IMR-90 (cell line): Measurements from ENCODE around the gene FOXP1. TPM values are rescaled to one million over a fixed set of nuclear protein-coding genes. Genes with fewer than 3 reads are reported as not detected.

Experiments used
- ATAC-seq: fragments of 200-7000 bp; cut with Tn5 transposase; 2 replicates; pipeline ENCODE4 v1.9.1; 2020; ENCODE audit warnings: low read depth, mild to moderate bottlenecking, moderate library complexity
- BruUV-seq: library from RNA; stranded (reverse); fragments of 400-500 nt; replicated peaks from 2 replicates; lab custom pipeline; 2021; lab: Mats Ljungman, UMichigan
- CTCF ChIA-PET: fragments of 300-600 bp; formaldehyde crosslinking; extraction: SDS; loops from one replicate; lab custom pipeline; 2021; ENCODE audit warnings: antibody characterized with exemption; lab: Yijun Ruan, JAX
- POLR2A ChIA-PET: fragments of 300-600 bp; sonication (Branson Sonifier 250); formaldehyde crosslinking; loops from one replicate; lab custom pipeline; 2022; ENCODE audit warnings: antibody characterized with exemption; ENCODE audit not compliant: unreplicated experiment; lab: Charles Lee
- DNase-seq: peaks from one replicate; pipeline ENCODE4 v3.0.0; 2013
- H2AFZ ChIP-seq: replicated peaks from 2 replicates; pipeline ENCODE3; 2013; ENCODE audit warnings: low read length, mild to moderate bottlenecking; ENCODE audit not compliant: poor library complexity
- H2AK5ac ChIP-seq: 2 replicates; pipeline ENCODE4 v1.6.1; 2013; ENCODE audit warnings: low read depth, low read length, inconsistent platforms
- H2AK9ac ChIP-seq: replicated peaks from 2 replicates; pipeline ENCODE3; 2013; ENCODE audit warnings: mild to moderate bottlenecking, low read depth, low read length, moderate library complexity; ENCODE audit not compliant: poor library complexity
- H2BK120ac ChIP-seq: 2 replicates; pipeline ENCODE4 v1.6.1; 2013; ENCODE audit warnings: low read depth, low read length, inconsistent platforms
- H2BK15ac ChIP-seq: 3 replicates; pipeline ENCODE4 v1.6.1; 2013; ENCODE audit warnings: low read depth, low read length, inconsistent platforms
- H2BK20ac ChIP-seq: 2 replicates; pipeline ENCODE4 v1.6.1; 2013; ENCODE audit warnings: low read depth, mild to moderate bottlenecking, inconsistent platforms, low read length, moderate library complexity
- H2BK5ac ChIP-seq: 2 replicates; pipeline ENCODE4 v1.6.1; 2013; ENCODE audit warnings: mild to moderate bottlenecking, low read depth, low read length, inconsistent platforms; ENCODE audit not compliant: poor library complexity, severe bottlenecking
- H3K14ac ChIP-seq: replicated peaks from 2 replicates; pipeline ENCODE4 v1.6.1; 2013; ENCODE audit warnings: low read depth, low read length, inconsistent platforms
- H3K18ac ChIP-seq: 2 replicates; pipeline ENCODE4 v1.6.1; 2013; ENCODE audit warnings: low read depth, low read length, control low read depth
- H3K23ac ChIP-seq: 2 replicates; pipeline ENCODE4 v1.6.1; 2013; ENCODE audit warnings: low read depth, low read length, inconsistent platforms
- H3K27ac ChIP-seq: 2 replicates; pipeline ENCODE4 v1.5.1; 2013; ENCODE audit warnings: mild to moderate bottlenecking, control low read depth, low read length; ENCODE audit not compliant: insufficient read depth
- H3K27me3 ChIP-seq: 2 replicates; pipeline ENCODE4 v1.6.1; 2013; ENCODE audit warnings: low read length; ENCODE audit not compliant: control insufficient read depth, insufficient read depth
- H3K36me3 ChIP-seq: 2 replicates; pipeline ENCODE4 v1.6.1; 2013; ENCODE audit warnings: low read length, mixed read lengths; ENCODE audit not compliant: control insufficient read depth, insufficient read depth
- H3K4ac ChIP-seq: 2 replicates; pipeline ENCODE4 v1.6.1; 2013; ENCODE audit warnings: low read depth, low read length, inconsistent platforms
- H3K4me1 ChIP-seq: 2 replicates; pipeline ENCODE4 v1.6.1; 2013; ENCODE audit warnings: low read length, mixed read lengths; ENCODE audit not compliant: control insufficient read depth, insufficient read depth
- H3K4me2 ChIP-seq: 2 replicates; pipeline ENCODE4 v1.6.1; 2013; ENCODE audit warnings: low read depth, mild to moderate bottlenecking, control low read depth, low read length, moderate library complexity
- H3K4me3 ChIP-seq: 2 replicates; pipeline ENCODE4 v1.5.1; 2013; ENCODE audit warnings: low read depth, mild to moderate bottlenecking, control low read depth, low read length, moderate library complexity; ENCODE audit not compliant: insufficient read depth
- H3K56ac ChIP-seq: 2 replicates; pipeline ENCODE4 v1.6.1; 2013; ENCODE audit warnings: low read length, inconsistent platforms; ENCODE audit not compliant: insufficient read depth; ENCODE audit errors: extremely low read depth
- H3K79me1 ChIP-seq, 2 experiments: 2 replicates each; pipeline ENCODE4 v1.6.1; 2013; ENCODE audit warnings: low read length in 2 of 2, inconsistent platforms in 1 of 2, low read depth in 1 of 2
- H3K9ac ChIP-seq: 2 replicates; pipeline ENCODE4 v1.6.1; 2013; ENCODE audit warnings: low read depth, low read length, control low read depth
- H3K9me1 ChIP-seq: 2 replicates; pipeline ENCODE4 v1.6.1; 2013; ENCODE audit warnings: low read length, inconsistent platforms; ENCODE audit not compliant: insufficient read depth
- H3K9me3 ChIP-seq: 2 replicates; pipeline ENCODE4 v1.6.1; 2013; ENCODE audit warnings: low read length; ENCODE audit not compliant: control insufficient read depth, insufficient read depth
- H4K20me1 ChIP-seq: 2 replicates; pipeline ENCODE4 v1.6.1; 2013; ENCODE audit warnings: low read length, inconsistent platforms; ENCODE audit not compliant: insufficient read depth
- H4K5ac ChIP-seq: 2 replicates; pipeline ENCODE4 v1.6.1; 2013; ENCODE audit warnings: mild to moderate bottlenecking, low read depth, low read length, control low read depth
- H4K8ac ChIP-seq, 2 experiments: 2 replicates each; pipeline ENCODE4 v1.6.1; 2013; ENCODE audit warnings: low read depth in 2 of 2, low read length in 2 of 2, control low read depth in 1 of 2, inconsistent platforms in 1 of 2
- H4K91ac ChIP-seq: 2 replicates; pipeline ENCODE4 v1.6.1; 2013; ENCODE audit warnings: low read depth, low read length, inconsistent platforms; ENCODE audit not compliant: insufficient read depth
- CHD1 ChIP-seq: IDR thresholded peaks from 2 replicates; pipeline ENCODE4 v1.6.1; 2012; ENCODE audit warnings: low read depth, low read length, improper control_type of control experiment
- FOS ChIP-seq: fragments of 150-350 bp; IDR thresholded peaks from 2 replicates; pipeline ENCODE4 v1.6.1; 2016; ENCODE audit warnings: low read depth, low read length
- MXI1 ChIP-seq: IDR thresholded peaks from 2 replicates; pipeline ENCODE4 v1.6.1; 2012; ENCODE audit warnings: low read depth, mild to moderate bottlenecking, low read length, moderate library complexity, borderline replicate concordance
- NFE2L2 ChIP-seq: fragments of 150-350 bp; IDR thresholded peaks from 2 replicates; pipeline ENCODE4 v1.6.1; 2016; ENCODE audit warnings: low read depth, mild to moderate bottlenecking, low read length
- POLR2A ChIP-seq: IDR thresholded peaks from 2 replicates; pipeline ENCODE4 v1.6.1; 2012; ENCODE audit warnings: mild to moderate bottlenecking, low read depth, low read length
- RAD21 ChIP-seq: IDR thresholded peaks from 2 replicates; pipeline ENCODE4 v1.6.1; 2012; ENCODE audit warnings: low read length, improper control_type of control experiment
- RFX5 ChIP-seq: IDR thresholded peaks from 2 replicates; pipeline ENCODE4 v1.8.0; 2012; ENCODE audit warnings: low read depth, mild to moderate bottlenecking, low read length, moderate library complexity
- SMC3 ChIP-seq: fragments of 150-350 bp; IDR thresholded peaks from 2 replicates; pipeline ENCODE4 v1.6.1; 2016; ENCODE audit warnings: low read depth, mild to moderate bottlenecking, antibody characterized with exemption, low read length, moderate library complexity
- WGBS, 2 experiments: methylation state at CpG; one replicate each; pipeline versions ENCODE4 v1.1.5 to v1.1.7; 2013; ENCODE audit warnings: missing lambda C conversion rate in 2 of 2; ENCODE audit not compliant: insufficient read length in 1 of 2; ENCODE audit errors: extremely low coverage in 2 of 2; 5-methylcytosine and 5-hydroxymethylcytosine counted together
- dilution Hi-C: fragments of 300-500 bp; cut with HindIII; formaldehyde crosslinking; loops from one replicate; pipeline ENCODE4 v1.14.3; 2018; ENCODE audit warnings: low sequenced_read_pairs; ENCODE audit not compliant: unreplicated experiment
- in situ Hi-C: fragments of 300-500 bp; cut with MboI; formaldehyde crosslinking; loops from 3 replicates; pipeline ENCODE4 v1.14.3; 2019; ENCODE audit warnings: low sequenced_read_pairs, inconsistent platforms, mixed read lengths
- intact Hi-C: fragments of 100-400 bp; cut with micrococcal nuclease; formaldehyde crosslinking; loops from 2 replicates; pipeline ENCODE4 v1.10.0; 2022
- polyA plus RNA-seq, 3 experiments: library from polyadenylated mRNA; depleted of rRNA; stranded (reverse); fragments of >200 nt; gene quantifications; 2 replicates each; pipeline ENCODE4 v1.2.3, GENCODE V29; 2012; ENCODE audit warnings: low replicate concordance in 1 of 3
- total RNA-seq: library from RNA; depleted of rRNA; stranded (reverse); fragments of >200 nt; gene quantifications from 2 replicates; pipeline ENCODE4 v1.2.3, GENCODE V29; 2012
- TF ChIP-seq, protein P1 (sequence below): fragments of 150-350 bp; IDR thresholded peaks from 2 replicates; pipeline ENCODE4 v1.6.1; 2017; ENCODE audit warnings: mild to moderate bottlenecking, antibody characterized with exemption, low read length, low read depth
- TF ChIP-seq, protein P2 (sequence below): fragments of 150-350 bp; IDR thresholded peaks from 2 replicates; pipeline ENCODE4 v1.6.1; 2016; ENCODE audit warnings: low read depth, mild to moderate bottlenecking, low read length, moderate library complexity, borderline replicate concordance
- TF ChIP-seq, protein P3 (sequence below): conservative IDR thresholded peaks from 2 replicates; pipeline ENCODE4 v1.5.1; 2012; ENCODE audit warnings: mild to moderate bottlenecking, low read depth, low read length, improper control_type of control experiment

Gene FOXP1
- total and polyA plus RNA-seq, 2 of the 4 experiments (the other 2 are of a cell fraction): 37.0 to 132 TPM

DNA sequence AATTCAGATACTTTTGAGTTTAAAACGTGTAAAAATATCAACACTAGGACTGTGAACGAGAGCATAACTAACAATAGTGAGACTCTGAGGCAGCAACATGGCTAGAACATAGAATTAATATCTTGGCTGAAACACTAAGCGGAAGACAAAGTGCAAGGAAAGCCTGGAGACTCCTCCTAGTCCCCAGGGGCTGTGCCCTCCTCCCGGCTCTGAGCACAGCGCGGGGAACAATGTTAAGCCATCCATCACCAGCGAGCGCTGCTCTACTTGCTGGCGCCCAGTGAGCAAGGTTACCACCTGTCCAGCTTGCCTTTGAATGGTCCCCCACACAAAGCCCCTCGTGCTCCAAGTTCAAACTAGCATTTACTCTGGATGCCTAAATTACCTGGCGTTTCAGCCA, 436.9 kb downstream of the FOXP1 start:
- no peaks in the 10 kb centered on the region for H3K9me3 ChIP-seq
- H4K91ac ChIP-seq: no peak overlapping the region
- no peak overlapping the region for H4K5ac ChIP-seq
- no peak for DNase-seq
- TF ChIP-seq, protein P1, sequence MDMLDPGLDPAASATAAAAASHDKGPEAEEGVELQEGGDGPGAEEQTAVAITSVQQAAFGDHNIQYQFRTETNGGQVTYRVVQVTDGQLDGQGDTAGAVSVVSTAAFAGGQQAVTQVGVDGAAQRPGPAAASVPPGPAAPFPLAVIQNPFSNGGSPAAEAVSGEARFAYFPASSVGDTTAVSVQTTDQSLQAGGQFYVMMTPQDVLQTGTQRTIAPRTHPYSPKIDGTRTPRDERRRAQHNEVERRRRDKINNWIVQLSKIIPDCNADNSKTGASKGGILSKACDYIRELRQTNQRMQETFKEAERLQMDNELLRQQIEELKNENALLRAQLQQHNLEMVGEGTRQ: no peak
- TF ChIP-seq CHD1: no peak
- TF ChIP-seq SMC3: no peak
- no peak for TF ChIP-seq RAD21
- no peak for TF ChIP-seq RFX5
- TF ChIP-seq POLR2A: no peak
- TF ChIP-seq FOS: no peak
- TF ChIP-seq NFE2L2: no peak
- TF ChIP-seq MXI1: no peak
- TF ChIP-seq, protein P2, sequence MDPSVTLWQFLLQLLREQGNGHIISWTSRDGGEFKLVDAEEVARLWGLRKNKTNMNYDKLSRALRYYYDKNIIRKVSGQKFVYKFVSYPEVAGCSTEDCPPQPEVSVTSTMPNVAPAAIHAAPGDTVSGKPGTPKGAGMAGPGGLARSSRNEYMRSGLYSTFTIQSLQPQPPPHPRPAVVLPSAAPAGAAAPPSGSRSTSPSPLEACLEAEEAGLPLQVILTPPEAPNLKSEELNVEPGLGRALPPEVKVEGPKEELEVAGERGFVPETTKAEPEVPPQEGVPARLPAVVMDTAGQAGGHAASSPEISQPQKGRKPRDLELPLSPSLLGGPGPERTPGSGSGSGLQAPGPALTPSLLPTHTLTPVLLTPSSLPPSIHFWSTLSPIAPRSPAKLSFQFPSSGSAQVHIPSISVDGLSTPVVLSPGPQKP: no peak
- TF ChIP-seq, protein P3, sequence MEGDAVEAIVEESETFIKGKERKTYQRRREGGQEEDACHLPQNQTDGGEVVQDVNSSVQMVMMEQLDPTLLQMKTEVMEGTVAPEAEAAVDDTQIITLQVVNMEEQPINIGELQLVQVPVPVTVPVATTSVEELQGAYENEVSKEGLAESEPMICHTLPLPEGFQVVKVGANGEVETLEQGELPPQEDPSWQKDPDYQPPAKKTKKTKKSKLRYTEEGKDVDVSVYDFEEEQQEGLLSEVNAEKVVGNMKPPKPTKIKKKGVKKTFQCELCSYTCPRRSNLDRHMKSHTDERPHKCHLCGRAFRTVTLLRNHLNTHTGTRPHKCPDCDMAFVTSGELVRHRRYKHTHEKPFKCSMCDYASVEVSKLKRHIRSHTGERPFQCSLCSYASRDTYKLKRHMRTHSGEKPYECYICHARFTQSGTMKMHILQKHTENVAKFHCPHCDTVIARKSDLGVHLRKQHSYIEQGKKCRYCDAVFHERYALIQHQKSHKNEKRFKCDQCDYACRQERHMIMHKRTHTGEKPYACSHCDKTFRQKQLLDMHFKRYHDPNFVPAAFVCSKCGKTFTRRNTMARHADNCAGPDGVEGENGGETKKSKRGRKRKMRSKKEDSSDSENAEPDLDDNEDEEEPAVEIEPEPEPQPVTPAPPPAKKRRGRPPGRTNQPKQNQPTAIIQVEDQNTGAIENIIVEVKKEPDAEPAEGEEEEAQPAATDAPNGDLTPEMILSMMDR: no peak
- H2BK120ac ChIP-seq: no peak overlapping the region
- H3K23ac ChIP-seq: no peak overlapping the region
- ChIA-PET POLR2A (no interaction called here), CTCF (no interaction called here)
- H2BK20ac ChIP-seq: no peak overlapping the region
- no peak overlapping the region for H3K4ac ChIP-seq
- 74% methylated on average over 3 of the region's 11 CpGs; no CpG with 5 or more reads in 1 of the 2 experiments for WGBS, 2 experiments
- H3K27ac ChIP-seq: no peak overlapping the region
- dilution Hi-C loops: no loop called here
- no peak overlapping the region for H2AK9ac ChIP-seq
- intact Hi-C loops: no loop called here
- no peak overlapping the region for H2AK5ac ChIP-seq
- H3K27me3 ChIP-seq: no peaks in the 10 kb centered on the region
- no peak overlapping the region for H4K8ac ChIP-seq
- H3K4me2 ChIP-seq: no peak overlapping the region
- peaks cover 5% of the 10 kb centered on the region; the same call in 1 of the 2 replicates for H3K9me1 ChIP-seq
- H3K18ac ChIP-seq: no peak overlapping the region
- H3K4me1 ChIP-seq: no peaks in the 10 kb centered on the region
- no peak overlapping the region for H3K14ac ChIP-seq
- no TSS peak for BruUV-seq
- H4K20me1 ChIP-seq: no peaks in the 10 kb centered on the region
- H3K9ac ChIP-seq: no peak overlapping the region
- ATAC-seq: no peak
- H2AFZ ChIP-seq: no peak overlapping the region
- peaks cover 5 to 13% of the 10 kb centered on the region in 2 experiments; a peak in 2 of 4 replicates for H3K79me1 ChIP-seq
- H2BK15ac ChIP-seq: no peak overlapping the region
- H3K36me3 ChIP-seq: 0 out of 2 replicates have a peak, but pooled peaks cover 1% of the 10 kb centered on the region
- in situ Hi-C loops: no loop called here
- no peak overlapping the region for H2BK5ac ChIP-seq
- H3K4me3 ChIP-seq: no peak overlapping the region
- no peak overlapping the region for H3K56ac ChIP-seq
